Natural killer cell (primary cell): ENCODE results near the gene PKP3. TPM values are rescaled to one million over a fixed set of nuclear protein-coding genes. Genes with fewer than 3 reads are reported as not detected.

Source experiments
- ATAC-seq, 3 donors: fragments of 150-1000 bp in 2 of 3; fragments of 200-7000 bp in 1 of 3; cut with Tn5 transposase; 1 replicate in 1 of 3; 2 replicates in 2 of 3; pipeline ENCODE4 v1.10.0; 2021; ENCODE audit warnings: mild to moderate bottlenecking in 2 of 3, moderate library complexity in 2 of 3
- DNase-seq, 2 donors: peaks; one replicate each; pipeline versions ENCODE4 v3.0.0 to v3.0.0-alpha.2; 2013 to 2021; ENCODE audit warnings: mixed read lengths in 1 of 2
- H3K27ac ChIP-seq: one replicate; pipeline ENCODE4 v1.5.1; 2013; ENCODE audit warnings: mild to moderate bottlenecking, low read length
- H3K27me3 ChIP-seq: one replicate; pipeline ENCODE4 v1.6.1; 2013; ENCODE audit warnings: low read length; ENCODE audit not compliant: control insufficient read depth, insufficient read depth
- H3K36me3 ChIP-seq: one replicate; pipeline ENCODE4 v1.6.1; 2013; ENCODE audit warnings: low read length; ENCODE audit not compliant: control insufficient read depth, insufficient read depth
- H3K4me1 ChIP-seq: one replicate; pipeline ENCODE4 v1.6.1; 2013; ENCODE audit warnings: low read length; ENCODE audit not compliant: control insufficient read depth, insufficient read depth
- H3K4me3 ChIP-seq: one replicate; pipeline ENCODE4 v1.5.1; 2013; ENCODE audit warnings: low read length
- H3K9me3 ChIP-seq: one replicate; pipeline ENCODE4 v1.6.1; 2013; ENCODE audit warnings: low read length; ENCODE audit not compliant: control insufficient read depth, insufficient read depth
- H3K27ac Mint-ChIP-seq, 2 donors: one replicate each; pipeline ENCODE4 v1.8.0; 2022; ENCODE audit warnings: mild to moderate bottlenecking in 2 of 2, mixed read lengths in 2 of 2, moderate library complexity in 1 of 2
- H3K27me3 Mint-ChIP-seq, 2 donors: one replicate each; pipeline ENCODE4 v1.8.0; 2022; ENCODE audit warnings: low read depth in 2 of 2, mixed read lengths in 2 of 2
- H3K36me3 Mint-ChIP-seq: one replicate; pipeline ENCODE4 v1.8.0; 2022; ENCODE audit warnings: mixed read lengths
- H3K4me1 Mint-ChIP-seq, 2 donors: one replicate each; pipeline ENCODE4 v1.8.0; 2022; ENCODE audit warnings: mixed read lengths in 2 of 2
- H3K4me3 Mint-ChIP-seq: one replicate; pipeline ENCODE4 v1.8.0; 2022; ENCODE audit warnings: mild to moderate bottlenecking, moderate library complexity, mixed read lengths
- H3K9me3 Mint-ChIP-seq, 2 donors: one replicate each; pipeline ENCODE4 v1.8.0; 2022; ENCODE audit warnings: mixed read lengths in 2 of 2
- CTCF ChIP-seq: fragments of 200-600 bp; IDR thresholded peaks from one replicate; pipeline ENCODE4 v1.8.0; 2022; ENCODE audit warnings: antibody characterized with exemption
- WGBS: methylation state at CpG from one replicate; pipeline ENCODE4 v1.1.7; 2013; ENCODE audit warnings: missing lambda C conversion rate; ENCODE audit not compliant: insufficient coverage; 5-methylcytosine and 5-hydroxymethylcytosine counted together
- intact Hi-C: fragments of 100-400 bp; cut with micrococcal nuclease; formaldehyde crosslinking; loops from one replicate; pipeline ENCODE4 v1.14.2; 2022
- total RNA-seq, 4 donors: library from RNA; stranded (reverse); fragments of 120-200 nt in 1 of 4; gene quantifications; one replicate each; pipeline versions ENCODE4 v1.2.3 to v1.2.4, GENCODE V29; 2013 to 2022

PKP3 gene
- total RNA-seq, 3 donors from 2014 or later (not counting 1 experiment from before 2014, with no cell fraction given) = 0.29 to 0.56 TPM; not detected in 1

GRCh38 chr11:415640-416041, 21.6 kb downstream of the PKP3 start:
- ATAC-seq (no peak), DNase-seq (peak; percentile 23 to 48)
- peak overlapping the region; percentile 81 for H3K27ac ChIP-seq
- Mint-ChIP-seq H3K9me3 (no peaks in the 10 kb centered on the region), H3K36me3 (no peaks in the 10 kb centered on the region), H3K4me3 (peak overlapping the region; percentile 96), H3K27me3 (no peaks in the 10 kb centered on the region), H3K4me1 (peaks cover 17 to 49% of the 10 kb centered on the region in 2 donors), H3K27ac (peak overlapping the region; percentile 82 to 84)
- no peaks in the 10 kb centered on the region for H3K36me3 ChIP-seq
- peaks cover 46% of the 10 kb centered on the region for H3K4me1 ChIP-seq
- TF ChIP-seq CTCF = no peak
- intact Hi-C loops = loop anchor here (2.0 to 5.0 kb wide), 3 partner anchors 35 to 208 kb away; partner anchors contain the start of genes BET1L, PTDSS2 and RIC8A
- H3K4me3 ChIP-seq = peak overlapping the region; percentile 70
- no peaks in the 10 kb centered on the region for H3K27me3 ChIP-seq
- H3K9me3 ChIP-seq = no peaks in the 10 kb centered on the region
- WGBS = 19% methylated on average over 5 of the region's 5 CpGs

- TF ChIP-seq CTCF = no peak
- DNase-seq = peak; percentile 19 to 49
- H3K27ac Mint-ChIP-seq = peak overlapping the region; percentile 82 to 84
- H3K9me3 ChIP-seq = no peaks in the 10 kb centered on the region
- H3K4me3 Mint-ChIP-seq = peak overlapping the region; percentile 96
- H3K4me1 Mint-ChIP-seq = peaks cover 17 to 49% of the 10 kb centered on the region in 2 donors
- H3K27me3 ChIP-seq = no peaks in the 10 kb centered on the region
- peak overlapping the region; percentile 81 for H3K27ac ChIP-seq
- H3K4me1 ChIP-seq = peaks cover 46% of the 10 kb centered on the region
- 3% methylated on average over 45 of the region's 45 CpGs for WGBS
- no peaks in the 10 kb centered on the region for H3K9me3 Mint-ChIP-seq
- H3K36me3 ChIP-seq = no peaks in the 10 kb centered on the region
- H3K27me3 Mint-ChIP-seq = no peaks in the 10 kb centered on the region
- intact Hi-C loops = loop anchor here (5.0 kb wide), 2 partner anchors 149 to 209 kb away; partner anchors contain the start of genes BET1L and RIC8A
- peak; percentile 0 to 17 (median 14) for ATAC-seq
- H3K4me3 ChIP-seq = peak overlapping the region; percentile 70
- H3K36me3 Mint-ChIP-seq = no peaks in the 10 kb centered on the region
These were observed 22.2 kb downstream of the PKP3 start for GRCh38 chr11:416051-416756.

DNA sequence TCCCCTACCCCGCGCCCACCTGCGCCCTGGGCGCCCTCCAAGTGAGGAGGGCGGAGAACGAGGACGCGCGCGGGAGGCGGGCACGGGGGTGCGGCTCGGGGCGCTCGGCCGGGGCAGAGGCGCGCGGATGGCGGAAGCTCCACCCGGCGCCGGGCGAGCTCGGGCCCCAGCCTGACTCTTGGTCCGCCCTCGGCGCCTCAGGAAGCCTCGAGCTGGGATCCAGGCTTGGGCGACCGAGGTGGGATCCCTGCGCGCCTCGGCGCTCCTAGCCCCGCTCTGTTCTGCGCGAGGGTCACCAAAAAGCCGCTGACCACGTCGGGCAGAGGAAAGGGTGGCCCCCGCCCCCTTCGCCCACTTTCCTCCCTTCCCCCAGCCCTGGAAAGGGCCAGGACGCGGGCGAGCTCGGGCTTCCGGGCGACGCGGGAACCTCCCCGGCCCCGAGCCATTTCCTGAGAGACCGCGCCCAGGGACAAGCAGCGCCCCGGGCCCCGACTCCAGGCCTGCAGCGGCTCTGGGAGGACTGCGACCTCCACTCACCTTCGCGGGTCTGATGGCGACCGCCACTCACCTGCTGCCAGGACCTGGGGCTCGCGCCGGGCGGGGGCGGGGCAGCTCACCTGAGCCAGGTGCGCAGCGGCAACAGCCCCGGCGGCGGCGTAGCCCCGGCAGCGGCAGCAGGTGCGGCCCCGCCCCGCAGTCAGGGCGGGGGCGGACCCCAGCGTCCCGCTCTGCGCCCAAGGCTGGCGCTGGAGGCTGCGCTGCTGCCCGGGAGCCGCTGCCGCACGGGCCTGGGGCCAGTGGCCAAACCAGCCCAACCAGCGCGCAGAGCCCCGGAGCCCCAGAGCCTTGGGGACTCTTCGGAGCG, 23.0 kb downstream of the PKP3 start:
- peak overlapping the region in 1 of 2 donors; percentile 84 for H3K27ac Mint-ChIP-seq
- intact Hi-C loops = loop anchor here (5.0 kb wide), 2 partner anchors 150 to 210 kb away; partner anchors contain the start of genes BET1L and RIC8A
- H3K27me3 Mint-ChIP-seq = no peaks in the 10 kb centered on the region
- TF ChIP-seq CTCF = no peak
- ATAC-seq = peak; percentile 47 to 66 (median 56)
- H3K9me3 Mint-ChIP-seq = no peaks in the 10 kb centered on the region
- 1% methylated on average over 97 of the region's 97 CpGs for WGBS
- H3K27me3 ChIP-seq = no peaks in the 10 kb centered on the region
- H3K36me3 Mint-ChIP-seq = no peaks in the 10 kb centered on the region
- peaks cover 17 to 49% of the 10 kb centered on the region in 2 donors for H3K4me1 Mint-ChIP-seq
- peak; percentile 57 to 65 for DNase-seq
- H3K9me3 ChIP-seq = no peaks in the 10 kb centered on the region
- H3K4me3 ChIP-seq = peak overlapping the region; percentile 70
- H3K4me3 Mint-ChIP-seq = peak overlapping the region; percentile 96
- peak overlapping the region; percentile 81 for H3K27ac ChIP-seq
- H3K4me1 ChIP-seq = peaks cover 44% of the 10 kb centered on the region
- H3K36me3 ChIP-seq = no peaks in the 10 kb centered on the region
